ENCODE measurements around the gene KLC1.

KLC1 gene

DNA sequence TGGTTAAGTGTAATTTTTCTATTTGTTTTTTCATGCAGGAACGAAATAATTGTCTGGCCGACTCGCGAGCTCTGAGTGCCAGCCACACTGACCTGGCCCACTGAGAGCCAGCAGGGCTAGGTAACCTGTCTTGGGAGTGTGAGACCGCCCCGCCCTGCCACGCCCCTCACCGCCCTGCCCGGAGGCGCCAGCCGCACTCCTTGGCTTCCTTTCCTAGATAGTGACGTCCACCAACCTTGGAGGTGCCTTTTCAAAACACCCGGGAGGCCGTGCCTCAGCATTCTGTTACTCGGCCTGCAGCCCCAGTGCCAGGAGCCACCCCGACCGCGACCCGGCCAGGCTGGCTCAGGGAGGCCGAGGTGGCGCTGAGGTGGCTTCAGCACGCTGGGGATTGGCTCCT, 64.5 kb downstream of the KLC1 start:
- DNase-seq, result no peak

DNA sequence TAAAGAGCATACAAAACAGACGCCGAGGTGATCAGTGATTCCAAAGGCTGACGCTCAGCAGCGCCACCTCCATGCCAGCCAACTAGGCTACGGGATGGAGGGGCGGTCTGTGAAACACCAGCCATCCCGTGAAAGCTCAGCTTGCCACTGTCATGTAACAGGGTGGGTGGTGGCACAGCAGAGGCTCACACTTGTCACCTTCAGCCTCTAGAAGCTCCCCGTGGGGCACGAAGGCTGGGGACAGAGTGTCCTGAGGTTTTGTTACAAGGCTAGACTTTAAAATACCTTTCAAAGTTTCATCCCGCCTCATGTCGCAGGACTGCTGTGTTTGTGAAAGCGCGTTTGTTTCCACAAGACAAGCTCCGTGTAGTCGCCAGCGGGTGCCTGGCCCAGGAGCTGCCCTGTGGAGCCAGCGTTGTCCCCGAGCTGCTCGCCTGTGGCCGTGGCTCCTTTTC, 65.6 kb downstream of the KLC1 start:
- no peak for DNase-seq

DNA sequence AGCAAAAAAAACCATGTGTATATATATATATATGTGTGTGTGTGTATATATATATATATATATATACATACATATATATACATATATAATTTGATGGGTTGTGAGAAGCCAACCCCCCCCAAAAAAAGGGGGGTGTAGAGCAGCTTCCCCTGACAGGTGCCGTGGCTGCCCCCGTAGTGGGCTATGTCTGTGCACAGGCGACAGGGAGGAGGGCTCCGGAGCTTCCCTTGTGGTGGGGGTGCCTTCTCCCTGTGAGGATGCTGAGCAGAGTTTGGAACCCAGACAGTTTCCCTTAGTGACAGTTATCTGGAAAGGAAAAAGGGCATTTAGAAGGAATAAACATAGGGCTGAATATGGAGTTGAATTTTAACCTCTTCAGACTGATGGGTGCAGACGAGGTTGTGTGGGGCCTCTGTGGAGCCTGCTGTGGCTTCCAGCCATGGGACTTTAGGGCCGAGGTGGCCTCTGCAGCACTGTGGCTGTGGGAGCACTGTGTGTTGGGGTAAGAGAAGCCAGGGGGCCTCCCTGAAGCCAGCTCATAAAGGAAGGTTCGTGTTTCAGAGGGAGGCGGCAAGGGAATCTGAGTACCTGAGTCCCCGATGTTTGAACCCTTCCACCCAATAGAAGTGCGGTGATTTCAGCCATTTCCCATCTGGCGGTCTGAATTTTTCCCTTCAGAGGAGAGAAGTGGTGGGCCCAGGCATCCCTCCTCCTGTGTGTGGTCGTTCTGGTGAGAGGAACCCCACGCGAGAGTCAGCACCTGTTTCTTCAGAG, 66.5 kb downstream of the KLC1 start:
- no peak for DNase-seq

DNA sequence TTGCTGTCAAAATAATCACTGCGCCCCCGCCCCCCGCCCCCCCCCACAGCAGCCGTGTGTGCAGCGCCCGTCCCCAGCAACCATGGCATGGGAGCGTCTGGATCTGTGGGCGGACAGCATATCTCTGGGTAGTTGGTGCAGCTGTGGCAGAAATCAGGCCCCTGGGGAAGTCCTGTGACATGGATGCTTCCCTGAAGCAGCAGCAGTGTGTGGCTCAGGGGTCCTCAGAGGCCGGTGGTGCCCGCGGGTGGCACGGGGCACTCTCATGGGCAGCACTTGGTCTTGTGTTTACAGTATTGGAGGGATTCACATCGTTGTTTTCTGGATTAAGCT, 67.0 kb downstream of the KLC1 start:
- DNase-seq, result no peak

DNA sequence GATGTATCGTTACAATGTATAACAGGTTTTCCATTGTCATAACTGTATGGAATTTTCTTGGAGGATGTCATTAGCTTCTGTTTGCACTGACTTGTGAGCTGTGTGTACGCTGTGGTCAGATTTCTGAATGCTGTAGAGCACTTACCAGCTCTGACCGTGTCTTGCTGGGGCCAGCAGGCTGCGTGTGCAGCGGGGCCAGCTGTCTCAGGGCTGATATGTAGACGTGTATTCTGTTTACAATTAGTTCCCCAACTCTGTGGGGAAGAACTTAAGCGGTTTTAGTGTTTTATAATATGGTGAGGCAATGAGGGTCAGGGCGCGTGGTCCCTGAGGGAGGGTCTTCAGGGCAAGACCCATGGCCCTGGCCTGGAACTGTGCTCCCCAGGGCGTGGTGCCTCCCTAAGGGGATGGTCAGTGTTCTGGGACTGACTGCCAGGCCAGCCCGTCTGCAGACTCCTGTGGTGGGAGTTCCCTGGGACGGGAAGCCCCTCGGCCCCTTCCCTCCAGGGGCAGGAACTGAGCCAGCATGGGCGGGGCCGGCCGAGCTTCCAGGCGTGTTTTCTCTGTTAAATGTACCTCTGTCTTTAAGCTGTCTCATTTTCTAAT, 67.6 kb downstream of the KLC1 start:
- DNase-seq, result no peak

DNA sequence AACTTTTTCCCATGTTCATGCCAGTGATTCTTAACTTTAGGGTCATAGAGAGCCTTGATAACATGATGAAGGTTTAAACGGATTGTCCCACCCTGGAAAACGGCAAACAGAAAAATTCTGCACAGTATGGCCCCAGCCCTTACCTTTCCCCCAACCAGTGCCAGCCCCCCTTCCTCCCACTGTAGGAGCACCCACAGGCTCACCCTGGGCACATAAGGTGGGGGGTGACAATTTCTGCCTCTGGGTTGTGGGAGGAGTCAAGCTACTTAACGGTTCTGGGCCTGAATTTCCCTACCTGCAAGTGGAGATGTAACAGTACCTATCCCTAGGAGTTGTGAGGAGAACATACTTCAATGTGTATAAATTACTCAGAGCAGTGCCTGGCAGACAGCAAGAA, 68.2 kb downstream of the KLC1 start:
- DNase-seq, result no peak

DNA sequence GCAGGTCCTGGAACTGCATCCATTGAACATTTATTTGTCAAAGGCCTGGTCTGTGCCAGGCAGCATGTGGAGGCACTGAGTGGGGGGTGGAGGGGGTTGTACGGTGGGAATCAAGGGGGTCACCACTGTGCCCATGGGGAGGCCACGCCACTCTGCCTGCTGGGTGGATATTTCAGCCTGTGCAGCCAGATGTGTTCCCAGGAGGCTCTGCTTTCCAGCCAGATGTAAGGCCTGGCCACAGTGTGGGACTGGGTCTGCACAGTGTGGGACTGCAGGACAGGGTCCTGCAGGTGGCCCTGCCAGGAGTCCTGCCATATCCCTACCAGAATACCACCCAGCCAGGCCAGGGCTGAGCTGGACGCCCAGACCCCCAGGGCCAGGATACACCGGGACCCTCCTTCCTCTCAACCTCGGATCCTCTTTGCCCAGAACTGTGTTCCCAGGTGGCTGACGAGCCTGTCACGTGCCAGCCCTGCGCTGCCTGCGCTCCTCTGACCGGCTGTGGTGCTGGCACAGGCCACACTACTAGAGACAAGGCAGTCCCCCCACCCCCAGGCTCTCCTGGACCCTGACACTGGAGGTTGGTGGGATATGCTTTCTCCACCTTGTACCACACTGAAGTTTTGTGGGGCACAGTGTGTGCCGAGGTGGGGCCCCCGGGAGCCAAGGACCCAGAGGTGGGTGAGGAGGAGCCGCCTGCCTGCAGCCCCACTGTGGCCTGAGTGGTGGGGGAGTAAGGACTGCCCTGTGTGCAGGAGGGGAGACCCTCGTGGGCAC, 68.8 kb downstream of the KLC1 start:
- no peak for DNase-seq

DNA sequence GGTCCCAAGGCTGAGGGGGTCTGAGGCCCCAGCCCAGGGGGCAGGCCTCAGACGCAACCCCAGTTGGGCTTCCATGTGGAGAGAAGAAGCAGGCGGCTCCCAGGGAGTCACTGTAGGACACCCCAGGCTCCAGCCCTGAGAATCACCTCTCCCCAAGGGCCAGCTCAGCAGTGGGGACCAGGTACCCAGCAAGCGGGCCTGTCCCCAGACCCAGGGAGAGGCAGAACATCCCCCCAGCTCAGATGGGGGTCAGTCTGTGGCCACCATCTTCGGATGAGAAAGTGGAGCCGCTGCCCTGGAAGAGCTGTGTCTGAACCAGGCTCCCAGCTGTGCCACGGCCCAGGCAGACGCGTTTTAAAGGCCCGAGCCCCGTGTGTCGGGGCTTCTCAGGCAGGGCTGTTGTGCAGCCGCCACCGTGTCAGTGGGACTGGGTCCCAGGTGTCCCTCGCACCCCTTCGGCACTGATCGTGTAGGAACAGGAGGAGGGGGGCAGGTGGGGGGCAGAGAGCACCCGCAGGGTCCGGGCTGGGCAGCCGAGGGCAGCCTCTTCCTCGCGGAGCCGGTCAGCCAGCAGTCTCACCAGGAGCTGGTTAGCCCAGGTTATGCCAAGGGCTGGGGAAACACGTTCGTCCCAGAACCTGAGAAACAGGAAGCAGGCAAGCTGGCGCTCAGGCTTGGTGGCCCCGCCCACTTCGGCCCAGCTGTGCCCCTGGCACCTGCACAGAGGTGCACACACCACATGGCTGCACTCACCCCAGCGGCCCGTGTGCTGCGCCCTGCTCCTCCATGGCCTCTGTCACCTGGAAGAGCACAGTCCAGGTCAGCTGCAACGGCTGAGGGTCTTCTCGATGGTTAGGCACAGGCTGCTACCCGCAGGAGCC, 69.6 kb downstream of the KLC1 start:
- DNase-seq, result no peak

DNA sequence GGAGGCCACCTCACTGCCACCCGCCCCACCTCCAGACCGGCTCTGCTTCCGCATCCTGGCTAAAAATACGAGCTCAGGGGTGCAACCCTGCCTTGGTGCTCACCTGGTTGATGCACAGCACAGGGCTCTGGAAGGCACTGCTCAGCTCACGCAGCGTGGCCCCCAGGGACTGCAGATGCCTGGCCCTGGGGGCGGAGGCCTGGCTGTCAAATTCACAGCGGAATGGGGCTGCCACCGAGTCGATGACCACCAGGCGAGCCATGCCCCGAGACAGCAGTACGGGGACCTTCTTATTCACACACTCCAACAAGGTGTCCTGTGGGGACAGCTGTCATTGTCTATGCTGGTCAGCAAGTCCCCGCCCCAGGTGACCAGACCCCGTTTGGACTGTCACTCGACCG, 70.2 kb downstream of the KLC1 start:
- DNase-seq, result no peak

DNA sequence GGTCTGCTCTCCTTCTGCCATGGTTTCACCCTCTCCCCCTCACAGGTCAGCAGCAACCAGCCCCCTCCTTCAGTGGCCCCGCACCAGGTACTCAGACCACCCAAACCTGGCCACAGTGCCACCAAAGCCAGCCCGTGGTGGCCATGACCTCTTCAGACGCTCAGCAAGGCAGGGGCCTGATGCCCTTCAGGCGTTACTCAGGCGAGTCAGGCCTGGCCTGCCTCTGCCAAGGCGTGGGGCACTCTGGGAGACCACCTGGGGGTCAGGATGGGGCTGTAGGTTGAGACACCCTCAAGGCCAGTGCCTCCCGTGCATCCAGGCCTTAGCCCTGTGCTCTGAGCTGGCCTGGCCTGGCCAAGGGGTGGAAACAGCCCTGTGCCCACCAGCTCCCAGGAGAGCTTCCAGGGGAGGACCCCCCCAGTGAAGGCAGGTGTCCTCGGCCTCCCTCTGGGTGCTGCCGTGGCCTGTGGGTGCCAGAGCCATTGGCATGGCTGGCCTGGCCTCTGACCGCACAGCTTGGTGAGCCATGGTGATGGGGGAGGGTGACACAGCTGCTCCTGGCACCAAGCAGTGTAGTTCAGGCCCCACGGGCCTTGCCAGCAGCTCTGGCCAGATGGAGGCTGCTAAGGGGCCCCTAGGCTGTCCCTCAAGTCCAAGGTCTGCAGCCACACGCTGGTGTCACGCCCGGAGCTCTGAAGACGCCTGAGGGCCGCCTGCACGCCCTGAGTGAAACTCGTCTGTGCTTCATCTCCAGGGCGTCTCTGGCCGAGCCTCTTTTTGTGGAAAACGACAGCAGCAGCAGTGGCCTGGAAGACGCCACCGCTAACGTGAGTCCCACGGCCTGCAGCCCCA, 71.1 kb downstream of the KLC1 start:
- no peak for DNase-seq

DNA sequence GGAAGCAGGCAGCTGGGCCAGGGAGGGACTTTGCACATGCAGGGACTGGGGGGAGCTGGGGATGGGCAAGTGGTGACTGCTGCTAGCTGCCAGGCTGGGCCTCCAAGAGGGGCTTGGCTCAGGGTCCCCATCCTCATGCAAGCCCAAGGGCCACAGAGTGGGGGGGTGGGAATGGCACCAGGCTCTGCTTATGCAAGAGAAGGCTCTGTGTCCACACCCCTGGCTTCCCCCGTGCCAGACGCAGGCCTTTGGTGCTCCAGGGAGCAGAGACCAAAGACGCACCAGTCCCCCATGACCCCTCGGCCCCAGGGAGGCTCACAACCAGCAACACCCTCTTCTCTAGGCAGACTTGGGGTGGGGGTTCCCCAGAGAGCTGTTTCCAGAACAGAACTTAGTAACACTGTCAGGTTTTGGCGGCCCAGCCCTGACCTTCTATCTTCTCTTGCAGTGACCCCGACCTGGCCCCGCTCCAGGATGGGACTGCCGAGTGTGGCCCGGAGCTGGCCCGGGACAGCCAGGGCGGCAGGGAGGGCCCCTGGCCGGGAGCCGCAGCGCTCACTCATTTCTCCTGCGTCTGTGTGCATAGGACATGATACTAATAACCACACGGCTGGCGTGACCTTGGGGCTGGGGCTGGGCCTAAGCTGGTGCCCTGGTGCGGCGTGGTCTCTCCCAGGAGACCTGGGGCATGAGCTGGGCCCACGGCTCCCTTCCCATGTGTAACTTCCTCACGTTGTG, 71.9 kb downstream of the KLC1 start:
- DNase-seq, result no peak

DNA sequence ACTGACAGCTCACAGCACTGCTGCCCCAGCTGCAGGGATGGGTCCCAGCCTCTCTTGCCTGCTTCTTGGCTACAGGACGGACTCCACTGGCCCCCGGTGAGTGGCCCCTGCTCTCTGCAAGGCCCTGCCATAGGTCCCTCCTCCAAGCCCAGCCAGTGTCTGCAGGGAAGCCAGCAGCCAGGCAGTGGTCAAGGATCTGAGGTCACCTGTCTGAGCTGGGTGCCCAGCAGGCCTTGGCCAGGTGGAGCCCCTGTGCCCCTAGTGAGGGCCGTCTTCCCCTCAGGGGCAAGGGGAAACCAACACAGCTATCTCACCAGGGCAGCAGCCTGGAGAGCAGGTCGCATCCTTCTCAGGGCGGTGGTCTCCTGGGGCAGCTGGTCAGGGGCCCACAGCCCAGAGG, 73.1 kb downstream of the KLC1 start:
- DNase-seq, result no peak

DNA sequence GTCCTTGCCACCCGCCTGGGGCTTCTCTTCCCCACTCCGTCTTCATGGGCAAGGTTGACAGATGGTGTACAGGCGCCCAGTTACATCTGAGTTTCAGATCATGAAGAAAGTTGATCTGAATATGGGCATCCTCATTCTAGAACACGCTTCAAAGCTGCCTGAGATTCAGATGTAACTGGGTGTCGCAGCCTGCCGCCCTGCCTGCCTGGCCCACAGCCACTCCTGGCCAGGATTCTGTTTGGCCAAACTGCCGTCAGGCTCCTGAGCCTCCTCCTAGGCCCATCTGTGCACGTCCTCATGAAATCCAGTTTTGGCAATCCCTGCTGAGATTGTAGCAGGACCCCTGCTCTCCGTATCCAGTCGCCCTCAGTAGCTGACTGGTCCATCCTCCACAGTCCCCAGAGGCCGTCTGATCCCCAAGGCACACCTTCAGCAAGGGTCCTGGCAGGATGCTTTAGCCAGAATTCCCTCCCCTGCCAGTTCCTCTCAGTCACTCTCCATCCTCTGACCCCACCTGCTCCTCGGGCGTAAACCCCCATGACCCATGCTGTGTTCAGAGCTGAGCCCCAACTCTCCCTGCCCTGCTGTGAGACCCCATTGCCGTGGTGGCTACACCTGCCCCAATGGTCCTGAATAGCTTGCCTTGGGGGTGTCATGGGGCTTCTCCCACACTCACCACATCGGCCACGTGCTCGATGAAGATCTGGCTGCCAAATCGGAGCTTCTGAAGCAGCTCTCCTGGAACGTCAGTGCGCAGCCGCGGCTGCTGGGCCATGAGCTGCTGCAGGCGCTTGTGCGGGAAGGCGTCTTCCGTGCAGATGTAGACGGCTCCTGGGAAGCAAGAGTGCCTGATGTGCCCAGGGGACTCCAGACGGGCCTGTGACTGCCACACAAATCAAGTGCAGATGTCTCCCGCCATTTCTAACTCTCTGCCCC, 73.8 kb downstream of the KLC1 start:
- no peak for DNase-seq

DNA sequence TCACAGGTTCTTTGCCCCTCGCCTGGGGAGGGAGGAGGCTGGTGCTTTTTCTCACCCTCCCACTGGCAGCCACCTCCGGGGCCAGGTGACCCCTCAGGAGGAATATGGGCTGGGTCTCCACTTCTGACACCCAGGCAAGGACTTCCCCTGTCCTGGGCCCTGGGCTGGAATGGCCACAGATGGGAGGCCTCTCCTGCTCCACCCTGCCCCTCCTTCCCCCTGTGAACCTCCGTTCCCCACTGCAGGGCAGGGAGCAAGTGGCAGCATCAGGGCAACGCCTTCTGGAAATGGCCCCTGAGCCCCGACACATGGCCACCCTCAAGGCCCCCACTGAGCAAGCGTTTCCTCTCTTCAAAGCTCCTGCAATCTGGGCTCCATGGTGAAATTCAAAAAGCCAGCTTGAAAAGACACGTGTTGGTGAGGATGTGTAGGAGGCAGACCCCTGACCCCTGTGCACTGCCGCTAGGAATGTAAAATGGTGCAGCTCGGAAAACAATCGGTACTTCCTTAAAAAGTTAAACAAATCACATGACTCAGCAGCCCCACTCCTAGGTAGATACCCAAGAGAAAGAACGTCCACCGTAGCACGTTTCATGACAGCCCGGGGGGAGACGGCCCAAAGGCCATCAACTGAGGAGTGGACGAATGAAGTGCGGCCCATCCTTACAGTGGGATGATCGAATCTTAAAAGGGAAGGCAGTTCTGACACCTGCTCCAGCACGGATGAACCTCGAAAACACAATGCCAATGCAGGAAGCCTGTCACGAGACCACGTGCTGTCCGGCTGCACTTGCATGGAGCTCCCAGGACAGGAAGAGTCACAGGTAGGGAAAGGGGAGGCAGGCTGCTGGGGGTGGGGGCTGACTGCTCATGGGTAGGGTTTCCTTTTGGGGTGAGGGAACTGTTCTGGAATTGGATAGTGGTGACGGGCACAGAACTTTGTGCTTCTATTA, 74.7 kb downstream of the KLC1 start:
- no peak for DNase-seq

DNA sequence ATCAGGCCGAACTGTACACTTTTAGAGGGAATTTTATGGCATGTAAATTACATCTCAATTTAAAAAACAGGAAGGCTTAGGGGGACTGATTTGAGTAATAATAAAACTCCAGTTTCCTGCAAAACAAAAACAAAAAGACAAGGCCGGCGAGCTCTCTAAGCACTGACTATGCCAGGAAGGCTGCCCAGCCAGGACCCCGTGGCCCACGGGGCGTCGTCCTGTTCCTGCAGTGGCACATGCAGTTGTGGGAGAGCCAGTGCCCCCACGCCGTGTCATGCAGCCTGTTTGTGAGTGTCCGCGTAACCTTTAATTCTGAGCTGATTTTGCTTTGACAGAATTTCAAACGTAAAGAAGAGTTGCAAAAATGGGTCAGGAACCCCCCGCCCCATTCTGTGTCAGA, 75.7 kb downstream of the KLC1 start:
- DNase-seq, result no peak

DNA sequence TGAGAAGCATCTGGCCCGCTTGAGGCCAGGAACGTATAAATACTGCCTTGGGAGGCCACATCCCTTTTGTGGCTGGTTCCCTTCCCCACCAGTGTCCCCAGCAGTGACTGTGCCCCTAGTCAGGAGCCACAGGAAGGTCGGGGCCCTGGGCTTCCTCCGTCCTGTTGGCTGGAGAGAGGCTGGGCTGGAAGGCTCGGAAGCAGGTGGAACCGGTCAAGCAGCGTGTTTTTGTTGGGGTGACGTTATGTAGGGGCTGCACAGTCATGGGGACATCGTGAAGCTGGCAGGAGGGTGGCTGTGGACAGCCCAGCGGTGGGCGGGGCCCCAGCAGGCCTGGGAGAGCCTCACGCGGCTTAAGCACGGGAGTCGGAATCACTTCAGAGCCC, 76.1 kb downstream of the KLC1 start:
- no peak for DNase-seq

DNA sequence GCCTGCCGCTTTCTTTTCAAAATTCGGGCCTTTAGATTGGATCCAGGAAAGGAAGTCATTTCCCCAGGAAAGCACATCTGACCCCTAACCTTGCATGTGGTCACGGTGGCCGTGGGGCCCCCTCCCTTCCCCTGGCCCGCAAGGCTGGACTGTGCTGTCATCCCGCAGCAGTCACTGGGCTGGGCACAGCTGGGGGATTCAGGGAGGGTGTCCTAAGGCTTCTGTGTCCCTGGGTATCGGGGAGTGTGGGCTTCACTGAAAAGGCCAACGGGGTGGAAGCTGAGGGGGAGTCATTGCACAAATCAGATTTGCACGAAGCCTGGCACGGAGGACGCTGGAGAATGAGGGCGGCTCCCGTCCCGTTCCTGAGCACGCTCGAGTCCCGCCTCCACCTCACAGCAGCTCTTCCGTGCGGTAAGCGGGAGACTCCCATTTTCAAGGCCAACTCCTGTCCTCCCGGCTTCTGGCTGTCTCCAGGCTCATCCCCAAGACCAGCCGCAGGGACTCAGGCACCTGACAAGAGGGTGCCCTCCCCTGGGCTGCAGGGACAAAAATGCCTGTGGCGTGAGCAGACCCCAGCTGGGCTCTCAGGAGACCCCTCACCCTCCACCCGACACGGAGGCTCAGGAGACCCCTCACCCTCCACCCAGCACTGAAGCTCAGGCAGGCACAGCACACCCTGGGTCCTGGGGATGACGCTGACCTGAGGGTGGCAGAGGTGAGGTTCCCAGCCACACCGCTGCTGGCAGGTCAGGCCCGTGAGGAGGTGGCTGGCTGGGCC, 76.7 kb downstream of the KLC1 start:
- no peak for DNase-seq
